Stimulated activated naive CD4-positive, alpha-beta T cell (primary cell): Measurements from ENCODE around the gene UBE4B.

Source experiments
- DNase-seq, 6 experiments: peaks; one replicate each; lab custom pipeline; 2025; lab: John Stamatoyannopoulos, UW

Gene UBE4B

GRCh38 chr1:10033359-10033845 lies 644 bp downstream of the UBE4B start:
- no peak for DNase-seq

- DNase-seq = no peak
These were observed 10.0 kb downstream of the UBE4B start for GRCh38 chr1:10042746-10043145.

DNA sequence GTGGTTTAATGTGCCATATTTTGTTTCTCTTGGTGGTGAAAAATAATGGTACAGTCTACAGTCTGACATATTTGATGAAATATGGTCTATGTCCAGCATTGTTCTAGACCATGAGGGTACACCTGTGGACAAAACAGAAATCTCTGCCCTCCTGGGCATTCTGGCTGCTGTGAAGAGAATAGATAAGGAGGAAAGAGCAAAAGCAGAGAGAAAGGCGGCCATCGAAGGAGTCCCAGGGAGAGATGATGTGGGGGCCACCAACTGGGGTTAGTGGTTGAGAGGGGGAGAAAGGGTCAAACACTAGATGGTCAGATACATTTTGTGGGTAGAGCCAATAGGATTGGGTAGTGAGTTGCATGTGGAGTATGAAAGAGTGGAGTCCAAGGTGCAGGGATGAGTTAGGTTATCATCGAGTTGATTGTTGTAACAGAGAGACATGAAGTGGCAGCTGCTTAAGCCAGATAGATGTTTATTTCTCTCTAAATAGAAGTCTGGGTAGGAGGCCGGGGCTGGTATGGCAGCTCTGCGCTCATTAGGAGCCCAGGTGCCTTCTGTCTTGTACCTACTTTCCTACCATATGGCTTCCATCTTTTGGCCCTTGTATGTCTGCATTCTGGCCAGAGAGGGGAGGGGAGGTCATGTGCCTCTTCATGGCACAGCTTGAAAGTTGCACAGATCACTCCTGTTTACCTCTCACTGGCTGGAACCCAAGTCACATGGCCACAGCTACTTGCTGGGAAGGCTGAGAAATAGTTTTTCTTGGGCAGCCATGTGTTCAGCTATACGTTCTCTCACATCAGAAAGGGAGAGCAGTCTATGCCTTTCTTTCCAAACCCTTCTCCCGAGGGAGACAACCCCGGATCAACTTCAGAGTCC lies 13.0 kb downstream of the UBE4B start:
- no peak for DNase-seq

GRCh38 chr1:10046356-10047085 lies 13.8 kb downstream of the UBE4B start:
- no peak for DNase-seq

DNA sequence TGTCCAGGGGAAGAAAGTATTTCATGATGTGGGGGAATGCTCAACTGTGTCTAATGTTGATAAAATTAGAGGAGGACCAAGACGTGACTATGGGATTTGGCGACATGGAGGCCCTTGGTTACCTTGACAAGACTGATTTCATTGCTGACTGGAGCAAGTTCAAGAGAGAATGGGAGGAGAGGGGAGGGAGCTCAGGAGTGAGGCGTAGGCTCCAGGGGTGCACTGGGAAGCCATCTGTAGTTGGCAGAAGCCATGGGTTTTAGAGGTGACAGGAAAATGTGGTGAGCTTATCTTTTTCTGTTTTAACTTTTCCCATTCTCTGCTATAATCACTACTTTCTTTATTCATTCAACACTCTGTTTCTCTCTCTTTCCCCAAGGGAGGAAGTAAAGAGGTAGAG lies 15.8 kb downstream of the UBE4B start:
- DNase-seq = no peak

DNA sequence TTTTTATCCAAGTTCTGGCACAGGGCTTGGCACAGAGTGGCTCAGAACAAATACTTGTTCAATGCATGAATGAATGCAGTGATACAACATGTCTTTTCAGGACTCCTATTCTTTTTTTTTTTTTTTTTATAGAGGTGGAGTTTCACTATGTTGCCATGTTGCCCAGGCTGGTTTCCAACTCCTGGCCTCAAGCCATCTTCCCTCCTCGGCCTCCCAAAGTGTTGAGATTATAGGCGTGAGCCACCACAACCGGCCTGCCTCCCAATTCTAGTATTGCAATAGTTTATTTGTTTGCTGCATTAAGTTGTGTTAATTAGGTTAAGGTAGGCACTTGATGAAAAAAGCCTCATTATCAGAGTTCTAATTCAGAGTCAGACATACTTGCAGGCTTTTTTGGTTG lies 17.9 kb downstream of the UBE4B start:
- DNase-seq = no peak

- no peak for DNase-seq
These were observed 18.9 kb downstream of the UBE4B start for GRCh38 chr1:10051656-10052055.

DNA sequence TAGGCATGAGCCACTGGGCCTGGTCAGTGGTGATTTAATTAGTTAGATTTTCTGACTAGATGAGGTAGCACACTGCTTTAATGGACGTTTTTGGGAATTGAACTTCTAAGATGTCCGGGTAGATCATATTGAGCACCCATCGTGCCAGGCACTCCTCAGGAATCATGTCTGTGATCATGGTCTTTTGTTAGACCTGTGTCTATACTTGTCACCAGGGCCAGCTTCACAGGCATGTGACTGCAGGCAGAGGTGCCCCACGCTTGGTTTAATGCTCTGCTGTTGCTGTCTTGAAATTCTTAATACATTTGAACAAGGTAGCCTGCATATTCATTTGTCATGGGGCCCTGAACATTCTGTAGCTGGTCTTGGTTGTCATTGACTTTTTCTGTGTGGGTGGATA lies 19.6 kb downstream of the UBE4B start:
- no peak for DNase-seq

DNA sequence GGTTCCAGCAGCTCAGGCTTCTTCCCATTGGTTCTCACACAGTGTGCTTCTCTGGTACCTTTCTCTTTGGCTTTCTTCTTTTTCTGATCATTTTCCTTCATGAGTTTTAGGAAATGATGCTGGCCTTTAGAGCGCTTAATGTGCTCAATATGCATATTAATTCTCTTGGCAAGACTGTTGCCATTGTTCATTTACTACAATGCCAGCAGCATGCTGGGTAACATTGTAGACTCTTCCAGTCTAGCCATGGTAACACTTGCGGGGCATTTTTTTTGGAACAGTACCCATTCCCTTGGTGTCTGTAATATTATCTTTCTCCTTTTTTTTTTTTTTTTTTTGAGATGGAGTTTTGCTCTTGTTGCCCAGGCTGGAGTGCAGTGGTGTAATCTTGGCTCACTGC lies 21.7 kb downstream of the UBE4B start:
- DNase-seq = no peak

DNA sequence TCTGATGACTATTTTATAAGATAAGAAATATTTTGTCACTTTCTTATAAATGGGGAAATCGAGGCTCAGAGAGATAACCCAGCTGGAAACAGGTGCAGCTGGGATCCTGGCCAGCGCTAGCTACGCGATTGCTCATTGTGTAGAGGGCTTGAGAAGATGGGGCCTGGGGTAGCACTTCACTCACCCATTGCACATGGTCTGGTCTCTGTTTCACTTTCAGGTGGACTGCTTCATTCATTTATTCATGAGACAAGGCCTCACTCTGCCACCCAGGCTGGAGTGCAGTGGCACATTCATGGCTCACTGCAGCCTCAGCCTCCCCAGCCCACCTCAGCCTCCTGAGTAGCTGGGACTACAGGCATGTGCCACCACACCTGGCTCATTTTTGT lies 23.8 kb downstream of the UBE4B start:
- DNase-seq = no peak

- no peak for DNase-seq
These were observed 24.6 kb downstream of the UBE4B start for GRCh38 chr1:10057343-10057742.

DNA sequence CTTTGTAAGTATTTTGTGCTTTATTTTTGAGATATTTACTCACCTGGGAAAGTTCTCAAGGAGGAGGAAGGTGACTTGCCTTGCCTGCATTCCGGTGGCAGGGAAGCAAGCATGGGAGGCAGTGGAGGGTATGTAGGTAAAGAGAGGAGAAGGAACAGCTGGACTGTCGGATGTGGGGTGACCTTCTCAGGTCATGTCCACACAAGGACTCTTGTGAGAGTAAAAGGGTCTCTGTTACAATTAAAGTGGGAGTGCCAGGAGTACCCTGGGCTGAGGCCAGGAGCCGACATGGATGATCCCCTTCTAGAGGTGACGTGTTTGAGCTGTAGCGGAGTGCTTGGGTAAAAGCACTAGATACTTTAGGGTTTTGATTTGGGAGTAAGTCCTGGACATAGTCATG lies 25.0 kb downstream of the UBE4B start:
- no peak for DNase-seq

DNA sequence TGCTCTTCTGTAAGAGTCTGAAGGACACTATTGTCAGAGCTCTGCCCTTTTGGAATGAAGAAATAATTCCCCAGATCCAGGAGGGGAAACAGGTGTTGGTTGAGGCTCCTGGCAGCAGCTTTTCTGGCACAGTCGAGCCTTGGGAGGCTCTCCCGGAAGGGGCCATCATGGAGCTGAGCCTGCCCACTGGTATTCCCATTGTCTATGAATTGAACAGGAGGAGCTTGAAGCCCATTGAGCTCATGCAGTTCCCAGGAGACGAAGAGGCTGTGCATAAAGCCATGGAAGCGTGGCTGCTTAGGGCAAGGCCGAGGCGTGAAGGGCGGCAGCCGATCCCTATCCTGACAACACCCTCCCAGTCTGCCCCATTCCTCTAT lies 26.6 kb downstream of the UBE4B start:
- DNase-seq = no peak

DNA sequence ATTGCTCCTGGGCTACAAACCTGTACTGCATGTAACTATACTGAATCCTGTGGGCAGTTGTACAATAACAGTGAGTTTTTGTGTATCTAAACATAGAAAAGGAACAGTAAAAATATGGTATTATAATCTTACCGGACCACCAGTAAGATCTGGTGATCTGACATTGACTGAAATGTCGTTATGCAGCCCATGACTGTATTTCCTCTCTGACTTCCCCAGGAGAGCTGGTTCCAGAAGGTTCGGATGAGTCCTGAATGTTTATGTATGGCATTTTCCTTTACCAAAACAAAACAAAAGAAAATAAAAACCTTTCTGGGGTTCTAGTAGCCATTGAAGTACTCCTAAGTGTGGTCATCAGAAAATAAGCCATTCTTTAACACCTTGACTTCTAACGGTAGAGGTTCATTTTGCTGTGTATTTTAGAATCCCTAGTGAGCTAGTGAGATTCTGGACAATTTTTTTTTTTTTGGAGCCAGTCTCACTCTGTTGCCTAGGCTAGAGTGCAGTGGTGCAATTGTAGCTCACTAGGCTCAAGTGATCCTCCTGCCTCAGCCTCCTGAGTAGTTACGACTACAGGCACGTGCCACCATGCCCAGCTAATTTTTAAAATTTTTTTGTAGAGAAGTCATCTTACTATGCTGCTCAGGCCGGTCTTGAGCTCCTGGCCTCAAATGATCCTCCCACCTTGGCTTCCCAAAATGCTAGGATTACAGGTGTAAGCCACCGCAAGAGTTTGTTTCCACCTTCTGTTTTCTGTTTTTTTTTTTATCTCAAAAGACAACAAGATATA lies 27.7 kb downstream of the UBE4B start:
- no peak for DNase-seq

DNA sequence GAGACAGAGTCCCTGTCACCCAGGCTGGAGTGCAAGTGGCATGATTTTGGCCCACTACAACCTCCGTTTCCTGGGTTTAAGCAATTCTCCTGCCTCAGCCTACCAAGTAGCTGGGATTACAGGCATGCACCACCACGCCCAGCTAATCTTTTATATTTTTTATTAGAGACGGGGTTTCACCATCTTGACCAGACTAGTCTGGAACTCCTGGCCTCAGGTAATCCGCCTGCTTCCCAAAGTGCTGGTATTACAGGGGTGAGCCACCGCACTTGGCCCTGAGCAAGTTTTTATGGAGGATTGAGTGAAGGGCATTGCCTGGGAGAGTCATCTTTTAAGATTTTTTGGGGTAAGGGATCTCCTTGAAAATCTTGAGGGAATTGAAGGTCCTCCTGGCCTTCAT lies 28.5 kb downstream of the UBE4B start:
- DNase-seq = no peak

DNA sequence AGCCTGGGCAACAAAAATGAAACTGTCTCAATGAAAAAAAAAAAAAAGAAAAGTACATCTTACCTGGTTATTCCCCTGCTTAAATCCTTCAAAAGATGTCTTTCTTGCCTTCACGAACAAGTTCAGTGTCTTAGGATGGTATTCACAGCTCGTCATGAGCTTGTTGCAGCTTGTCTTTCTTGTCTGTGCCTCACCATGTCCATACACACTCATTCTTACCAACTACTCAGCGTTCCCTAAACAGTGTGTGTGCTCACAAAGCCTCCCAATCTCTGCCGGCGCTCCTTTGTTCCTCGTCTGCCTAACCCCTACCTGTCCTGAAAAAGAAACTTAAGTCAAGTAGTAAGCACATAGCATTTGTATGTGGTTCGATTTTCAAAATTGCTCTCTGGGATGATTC lies 31.1 kb downstream of the UBE4B start:
- DNase-seq = no peak

- no peak for DNase-seq
These were observed 31.9 kb downstream of the UBE4B start for GRCh38 chr1:10064416-10065343.

GRCh38 chr1:10065344-10065685 lies 32.6 kb downstream of the UBE4B start:
- no peak for DNase-seq

- DNase-seq = no peak
These were observed 33.0 kb downstream of the UBE4B start for GRCh38 chr1:10065760-10066159.

DNA sequence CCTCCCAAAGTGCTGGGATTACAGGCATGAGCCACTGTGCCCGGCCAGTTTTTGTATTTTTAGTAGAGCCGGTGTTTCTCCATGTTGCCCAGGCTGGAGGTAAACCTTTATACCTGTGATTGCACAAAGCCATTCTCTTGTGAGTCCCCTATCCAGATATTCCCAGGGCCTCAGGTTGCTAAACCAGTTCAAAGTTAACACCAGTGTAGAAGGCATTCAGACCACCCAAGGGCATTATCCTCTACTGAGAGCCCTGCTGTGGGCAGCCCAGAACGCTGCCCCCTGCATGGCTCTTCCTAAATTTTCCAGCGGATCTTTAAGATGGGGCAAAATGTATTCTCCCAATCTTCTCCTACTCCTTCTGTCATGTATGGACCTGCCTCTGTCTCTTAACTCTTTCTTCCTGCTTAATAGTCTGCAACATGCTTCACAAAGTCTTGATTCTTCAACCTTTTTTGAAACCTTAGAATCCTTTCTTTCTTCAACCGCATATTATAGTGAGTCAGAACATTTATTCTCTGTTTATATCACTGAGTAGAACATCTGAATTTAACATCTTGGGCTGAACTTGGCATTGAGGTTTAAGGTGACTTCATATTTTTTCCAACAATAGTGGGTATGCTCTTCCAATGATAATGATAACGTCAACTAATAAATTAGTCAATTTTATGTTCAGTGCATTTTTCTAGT lies 36.0 kb downstream of the UBE4B start:
- DNase-seq = no peak

DNA sequence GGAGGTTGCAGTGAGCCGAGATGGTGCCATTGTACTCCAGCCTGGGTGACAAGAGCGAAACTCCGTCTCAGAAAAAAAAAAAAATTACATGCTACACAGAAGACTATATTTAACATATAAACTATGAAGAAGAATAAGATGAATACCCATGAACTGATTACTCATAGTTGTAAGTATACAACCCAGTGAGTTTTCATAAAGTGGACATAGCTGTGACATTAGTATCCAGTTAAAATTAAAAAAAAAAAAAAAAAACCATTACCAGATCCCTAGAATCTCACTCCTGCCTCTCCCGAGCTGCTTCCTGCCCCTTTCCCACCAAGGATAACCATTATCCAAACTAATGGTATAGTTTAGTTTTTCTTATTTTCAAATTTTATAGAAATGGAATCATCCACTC lies 37.4 kb downstream of the UBE4B start:
- no peak for DNase-seq
